ENCODE results near the gene TMEM184B. TPM values are rescaled to one million over a fixed set of nuclear protein-coding genes. Genes with fewer than 3 reads are reported as not detected.
"Not testable (repeated sequence)": the region's sequence is repeated elsewhere in the genome, so short reads cannot be mapped to it uniquely, and the experiment has no call there.

The TMEM184B gene
- polyA plus RNA-seq, 1 donor (not counting 4 experiments of a cell fraction or from before 2014, with no cell fraction given), result 18.8 TPM

DNA sequence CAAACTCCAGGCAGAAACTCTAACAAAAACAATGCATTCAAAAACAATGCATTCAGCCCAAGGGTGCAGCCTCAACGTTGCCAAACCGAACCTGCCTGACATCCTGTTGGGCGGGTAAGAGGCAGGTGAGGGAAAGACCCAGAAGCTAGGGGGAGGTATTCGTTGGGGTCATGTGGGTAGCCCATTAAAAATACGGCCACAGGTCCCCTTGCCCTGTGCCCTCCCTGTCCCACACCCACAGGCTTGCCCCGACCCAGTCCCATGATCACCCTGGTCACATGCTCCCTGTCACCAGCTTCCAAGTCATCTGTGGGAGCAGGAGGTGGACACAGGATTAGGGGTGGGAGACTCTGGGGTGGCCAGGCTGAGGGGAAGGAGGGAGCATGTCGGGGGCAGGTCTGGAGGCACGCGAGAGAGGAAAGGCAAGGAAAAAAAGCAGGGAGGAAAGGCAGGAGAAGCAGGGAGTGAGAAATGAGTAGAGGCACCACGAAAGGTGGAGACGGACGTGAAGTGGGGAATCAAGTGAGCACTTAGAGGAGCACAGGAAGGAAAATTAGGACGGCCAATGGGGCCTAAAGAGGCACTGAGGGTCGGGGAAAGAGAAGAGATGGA lies 91.9 kb downstream of the TMEM184B start:
- peak; percentile 17 for FAIRE-seq
- TF ChIP-seq, protein P1, sequence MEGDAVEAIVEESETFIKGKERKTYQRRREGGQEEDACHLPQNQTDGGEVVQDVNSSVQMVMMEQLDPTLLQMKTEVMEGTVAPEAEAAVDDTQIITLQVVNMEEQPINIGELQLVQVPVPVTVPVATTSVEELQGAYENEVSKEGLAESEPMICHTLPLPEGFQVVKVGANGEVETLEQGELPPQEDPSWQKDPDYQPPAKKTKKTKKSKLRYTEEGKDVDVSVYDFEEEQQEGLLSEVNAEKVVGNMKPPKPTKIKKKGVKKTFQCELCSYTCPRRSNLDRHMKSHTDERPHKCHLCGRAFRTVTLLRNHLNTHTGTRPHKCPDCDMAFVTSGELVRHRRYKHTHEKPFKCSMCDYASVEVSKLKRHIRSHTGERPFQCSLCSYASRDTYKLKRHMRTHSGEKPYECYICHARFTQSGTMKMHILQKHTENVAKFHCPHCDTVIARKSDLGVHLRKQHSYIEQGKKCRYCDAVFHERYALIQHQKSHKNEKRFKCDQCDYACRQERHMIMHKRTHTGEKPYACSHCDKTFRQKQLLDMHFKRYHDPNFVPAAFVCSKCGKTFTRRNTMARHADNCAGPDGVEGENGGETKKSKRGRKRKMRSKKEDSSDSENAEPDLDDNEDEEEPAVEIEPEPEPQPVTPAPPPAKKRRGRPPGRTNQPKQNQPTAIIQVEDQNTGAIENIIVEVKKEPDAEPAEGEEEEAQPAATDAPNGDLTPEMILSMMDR (optimal IDR thresholded peaks at IDR 0.05 in 1 of 3, IDR thresholded peaks at IDR 0.05 in 1 of 3, conservative IDR thresholded peaks at IDR 0.05 in 1 of 3; ENCODE audit: extremely low read depth in 1 of 3, insufficient read depth in 2 of 3, low read length in 3 of 3), result peak in 2 of 3 experiments; percentile 3 to 8
- no peak for TF ChIP-seq EZH2 (IDR thresholded peaks at IDR 0.05; ENCODE audit: low read length)
- H3K36me3 ChIP-seq (ENCODE audit: control insufficient read depth in 2 of 2, extremely low read depth in 1 of 2, insufficient read depth in 2 of 2, low read length in 2 of 2), result no peaks in the 10 kb centered on the region
- H3K4me1 ChIP-seq (ENCODE audit: control insufficient read depth, extremely low read depth, insufficient read depth, low read length), result peaks cover 47% of the 10 kb centered on the region
- dilution Hi-C loops (cut with MboI; ENCODE audit: extremely low pct_ligation_motif_present, low sequenced_read_pairs), result no loop called here
- peak overlapping the region; percentile 99 for H3K9ac ChIP-seq (ENCODE audit: control insufficient read depth, extremely low read depth, insufficient read depth, low read length)
- H2AFZ ChIP-seq (ENCODE audit: control insufficient read depth, low read length), result peak overlapping the region; percentile 86
- no peaks in the 10 kb centered on the region for H3K9me1 ChIP-seq (ENCODE audit: control insufficient read depth, extremely low read depth, insufficient read depth, low read length)
- H3K27ac ChIP-seq (ENCODE audit: control insufficient read depth, insufficient read depth, low read length), result peak overlapping the region; percentile 100
- no peaks in the 10 kb centered on the region for H3K9me3 ChIP-seq (ENCODE audit: control insufficient read depth, low read depth, low read length)
- H3K27me3 ChIP-seq (ENCODE audit: control insufficient read depth, extremely low read depth, insufficient read depth, low read length), result no peaks in the 10 kb centered on the region
- no peaks in the 10 kb centered on the region for H4K20me1 ChIP-seq (ENCODE audit: control insufficient read depth, extremely low read depth, insufficient read depth, low read length)
- H3K4me2 ChIP-seq (ENCODE audit: control insufficient read depth, extremely low read depth, insufficient read depth, low read depth, low read length), result peak overlapping the region; percentile 100
- DNase-seq (ENCODE audit: low read depth, low spot score), result no peak
- no peaks in the 10 kb centered on the region for H3K79me2 ChIP-seq (ENCODE audit: control insufficient read depth, insufficient read depth, low read length)
- H3K4me3 ChIP-seq (ENCODE audit: control insufficient read depth in 2 of 3, extremely low read depth in 1 of 3, insufficient read depth in 2 of 3, low read depth in 1 of 3, low read length in 3 of 3), result peak overlapping the region; percentile 49 to 96 (median 69)

GRCh38 chr22:38178605-38178937 lies 94.2 kb downstream of the TMEM184B start:
- Histone ChIP-seq H3K4me2 (ENCODE audit: control insufficient read depth, extremely low read depth, insufficient read depth, low read depth, low read length) (peak overlapping the region; percentile 58), H3K27ac (ENCODE audit: control insufficient read depth, insufficient read depth, low read length) (peak overlapping the region; percentile 49)

More at GRCh38 chr22:38178605-38178937, 94.2 kb downstream of the TMEM184B start:
- H3K79me2 ChIP-seq (ENCODE audit: control insufficient read depth, insufficient read depth, low read length); dilution Hi-C loops (cut with MboI; ENCODE audit: extremely low pct_ligation_motif_present, low sequenced_read_pairs); FAIRE-seq; DNase-seq (ENCODE audit: low read depth, low spot score); H3K4me3 ChIP-seq (ENCODE audit: control insufficient read depth in 2 of 3, extremely low read depth in 1 of 3, insufficient read depth in 2 of 3, low read depth in 1 of 3, low read length in 3 of 3); H4K20me1 ChIP-seq (ENCODE audit: control insufficient read depth, extremely low read depth, insufficient read depth, low read length); H3K36me3 ChIP-seq (ENCODE audit: control insufficient read depth in 2 of 2, extremely low read depth in 1 of 2, insufficient read depth in 2 of 2, low read length in 2 of 2); H3K9me3 ChIP-seq (ENCODE audit: control insufficient read depth, low read depth, low read length); H3K9me1 ChIP-seq (ENCODE audit: control insufficient read depth, extremely low read depth, insufficient read depth, low read length); H2AFZ ChIP-seq (ENCODE audit: control insufficient read depth, low read length); H3K27me3 ChIP-seq (ENCODE audit: control insufficient read depth, extremely low read depth, insufficient read depth, low read length): not testable (repeated sequence)
- Histone ChIP-seq H3K9ac (ENCODE audit: control insufficient read depth, extremely low read depth, insufficient read depth, low read length) (peak overlapping the region; percentile 33), H3K4me1 (ENCODE audit: control insufficient read depth, extremely low read depth, insufficient read depth, low read length) (peaks cover 47% of the 10 kb centered on the region)

Measured in keratinocyte (primary cell).